HUES48 (cell line): ENCODE data around the gene WFDC1.

ENCODE experiments used
- H3K27ac ChIP-seq: one replicate; pipeline ENCODE4 v1.7.0; 2013; ENCODE audit warnings: low read depth, low read length, inconsistent platforms
- H3K27me3 ChIP-seq: 2 replicates; pipeline ENCODE4 v1.6.1; 2013; ENCODE audit warnings: mild to moderate bottlenecking, low read length; ENCODE audit not compliant: control insufficient read depth, insufficient read depth
- H3K36me3 ChIP-seq: 2 replicates; pipeline ENCODE4 v1.6.1; 2013; ENCODE audit warnings: low read length; ENCODE audit not compliant: control insufficient read depth, insufficient read depth
- H3K4me1 ChIP-seq: 2 replicates; pipeline ENCODE4 v1.6.1; 2013; ENCODE audit warnings: mild to moderate bottlenecking, low read length; ENCODE audit not compliant: control insufficient read depth, insufficient read depth
- H3K4me3 ChIP-seq: 2 replicates; pipeline ENCODE4 v1.5.1; 2013; ENCODE audit warnings: mild to moderate bottlenecking, low read depth, low read length
- H3K9ac ChIP-seq: 2 replicates; pipeline ENCODE4 v1.6.1; 2013; ENCODE audit warnings: mild to moderate bottlenecking, low read depth, low read length, moderate library complexity
- H3K9me3 ChIP-seq: 2 replicates; pipeline ENCODE4 v1.6.1; 2013; ENCODE audit warnings: low read length; ENCODE audit not compliant: control insufficient read depth, insufficient read depth

Gene WFDC1

DNA sequence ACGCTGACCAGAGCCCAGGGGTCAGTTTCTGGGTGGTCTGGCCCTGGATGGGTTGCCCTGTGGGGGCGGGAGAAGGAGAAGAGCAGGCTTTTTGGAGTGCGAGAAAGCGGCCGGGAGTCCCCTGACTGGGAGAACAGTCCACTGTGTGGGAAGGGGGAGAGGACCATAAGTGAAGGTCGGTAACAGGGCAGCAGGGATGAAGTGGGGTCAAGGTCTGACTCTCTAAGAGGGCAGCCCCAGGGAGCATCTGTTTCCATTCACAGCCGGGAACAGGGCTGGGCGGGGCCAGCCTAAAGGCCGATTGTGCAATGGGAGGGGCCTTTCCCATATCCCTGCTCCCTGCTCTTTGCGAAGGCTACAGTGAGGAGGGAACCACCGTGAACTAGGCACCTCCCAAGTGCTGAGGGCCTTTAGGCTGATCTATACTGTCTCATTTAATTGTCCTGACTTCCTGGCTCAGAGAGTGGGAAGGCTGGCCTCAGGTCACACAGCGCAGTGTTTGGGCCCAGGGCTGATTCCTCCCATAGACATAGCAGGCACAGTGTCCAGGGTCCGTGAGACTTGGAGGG is 10.4 kb upstream of the WFDC1 start:
- Histone ChIP-seq H3K27me3 (no peaks in the 10 kb centered on the region), H3K4me1 (peaks cover 13% of the 10 kb centered on the region), H3K27ac (no peak overlapping the region), H3K36me3 (no peaks in the 10 kb centered on the region), H3K9me3 (no peaks in the 10 kb centered on the region), H3K9ac (no peak overlapping the region; the same call in 1 of the 2 replicates), H3K4me3 (no peak overlapping the region)

DNA sequence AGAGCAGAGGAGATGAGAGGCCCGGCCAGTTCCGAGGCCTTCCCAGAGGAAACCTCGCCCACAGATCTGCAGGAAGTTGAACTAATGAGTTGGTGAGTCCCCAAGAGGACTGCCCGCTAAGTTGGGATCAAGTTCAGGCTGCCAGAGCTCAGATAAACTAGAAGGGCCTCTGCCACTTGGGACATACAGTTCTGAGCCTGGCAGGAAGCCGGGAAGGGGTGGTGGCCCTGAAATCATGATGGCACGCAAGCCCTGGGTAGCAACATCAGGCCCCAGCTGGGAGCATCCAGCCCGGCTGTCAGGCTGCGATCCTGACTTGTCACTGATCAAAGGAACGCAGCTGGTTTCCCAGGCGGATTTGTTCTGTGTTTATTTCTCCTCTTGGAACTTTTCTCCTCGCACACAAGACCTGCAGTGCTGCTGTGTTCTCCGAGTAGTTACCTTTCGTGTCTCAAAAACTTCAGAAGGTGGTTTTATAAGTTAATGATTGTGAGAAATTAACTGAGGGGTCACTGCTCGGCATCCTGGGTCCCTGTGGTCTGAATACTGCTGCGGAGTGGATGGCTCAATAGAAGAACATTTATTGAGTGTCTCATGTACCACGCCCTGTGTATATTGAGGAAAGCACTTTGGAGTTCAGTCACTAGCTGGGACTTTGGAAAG is 8.0 kb upstream of the WFDC1 start:
- H3K9me3 ChIP-seq, result no peaks in the 10 kb centered on the region

DNA sequence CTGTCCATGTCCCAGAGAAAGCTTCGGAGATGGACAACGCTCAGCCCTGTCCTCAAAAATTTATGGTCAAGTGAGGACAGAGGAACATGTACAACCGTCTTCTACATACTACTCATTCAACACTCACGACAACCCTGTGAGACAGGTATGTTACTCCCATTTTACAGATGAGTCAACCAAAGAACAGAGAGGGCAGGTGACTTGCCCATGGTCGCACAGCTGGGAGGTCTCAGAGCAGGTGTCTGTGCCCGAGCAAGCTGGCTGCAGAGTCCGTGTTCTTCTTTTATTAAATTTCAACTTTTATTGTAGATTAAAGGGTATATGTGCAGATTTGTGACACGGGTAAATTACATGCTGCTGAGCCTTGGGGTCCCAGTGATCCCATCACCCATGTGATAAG is 5.8 kb upstream of the WFDC1 start:
- no peak overlapping the region for H3K27ac ChIP-seq
- no peak overlapping the region for H3K9ac ChIP-seq
- H3K27me3 ChIP-seq, result no peaks in the 10 kb centered on the region
- H3K4me3 ChIP-seq, result no peak overlapping the region
- H3K36me3 ChIP-seq, result no peaks in the 10 kb centered on the region
- no peaks in the 10 kb centered on the region for H3K9me3 ChIP-seq
- H3K4me1 ChIP-seq, result peaks cover 11% of the 10 kb centered on the region

More for the DNA sequence above, 8.0 kb upstream of the WFDC1 start:
- H3K4me1 ChIP-seq, result peaks cover 16% of the 10 kb centered on the region
- H3K4me3 ChIP-seq, result no peak overlapping the region
- no peaks in the 10 kb centered on the region for H3K36me3 ChIP-seq
- H3K9ac ChIP-seq, result no peak overlapping the region
- no peaks in the 10 kb centered on the region for H3K27me3 ChIP-seq
- H3K27ac ChIP-seq, result no peak overlapping the region

GRCh38 chr16:84291226-84291625 is 3.5 kb upstream of the WFDC1 start:
- Histone ChIP-seq H3K27ac (no peak overlapping the region), H3K27me3 (peaks cover 8% of the 10 kb centered on the region)

GRCh38 chr16:84292011-84292410 is 2.7 kb upstream of the WFDC1 start:
- H3K27me3 ChIP-seq, result peaks cover 8% of the 10 kb centered on the region
- no peak overlapping the region for H3K9ac ChIP-seq
- H3K4me1 ChIP-seq, result peaks cover 26% of the 10 kb centered on the region
- no peak overlapping the region for H3K4me3 ChIP-seq
- H3K36me3 ChIP-seq, result no peaks in the 10 kb centered on the region
- no peaks in the 10 kb centered on the region for H3K9me3 ChIP-seq
- no peak overlapping the region for H3K27ac ChIP-seq

More at GRCh38 chr16:84291226-84291625, 3.5 kb upstream of the WFDC1 start:
- no peaks in the 10 kb centered on the region for H3K9me3 ChIP-seq
- no peak overlapping the region for H3K4me3 ChIP-seq
- H3K9ac ChIP-seq, result no peak overlapping the region
- no peaks in the 10 kb centered on the region for H3K36me3 ChIP-seq
- H3K4me1 ChIP-seq, result peaks cover 26% of the 10 kb centered on the region

DNA sequence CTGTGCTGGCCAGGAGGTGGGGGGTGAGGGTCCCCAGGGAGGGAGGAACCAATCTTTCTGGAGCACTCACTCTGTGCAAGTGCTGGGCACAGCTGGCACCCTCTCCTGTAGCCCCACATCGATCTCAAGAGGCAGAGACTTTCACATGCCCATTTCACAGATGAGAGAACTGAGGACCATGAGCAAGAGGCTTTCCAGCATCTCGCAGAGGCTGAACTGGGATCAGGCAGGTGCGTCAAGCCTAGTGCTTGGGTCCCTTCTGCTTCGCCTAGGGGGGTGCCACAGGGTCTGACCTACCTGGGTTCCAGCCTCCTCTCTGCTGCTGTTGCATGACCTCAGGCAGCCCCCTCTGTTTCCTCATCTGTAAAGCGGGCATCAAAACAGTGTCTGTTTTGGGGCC is 1.3 kb upstream of the WFDC1 start:
- Histone ChIP-seq H3K27ac (no peak overlapping the region), H3K9me3 (no peaks in the 10 kb centered on the region), H3K9ac (no peak overlapping the region), H3K27me3 (peaks cover 8% of the 10 kb centered on the region), H3K36me3 (no peaks in the 10 kb centered on the region), H3K4me1 (peaks cover 26% of the 10 kb centered on the region), H3K4me3 (no peak overlapping the region)

DNA sequence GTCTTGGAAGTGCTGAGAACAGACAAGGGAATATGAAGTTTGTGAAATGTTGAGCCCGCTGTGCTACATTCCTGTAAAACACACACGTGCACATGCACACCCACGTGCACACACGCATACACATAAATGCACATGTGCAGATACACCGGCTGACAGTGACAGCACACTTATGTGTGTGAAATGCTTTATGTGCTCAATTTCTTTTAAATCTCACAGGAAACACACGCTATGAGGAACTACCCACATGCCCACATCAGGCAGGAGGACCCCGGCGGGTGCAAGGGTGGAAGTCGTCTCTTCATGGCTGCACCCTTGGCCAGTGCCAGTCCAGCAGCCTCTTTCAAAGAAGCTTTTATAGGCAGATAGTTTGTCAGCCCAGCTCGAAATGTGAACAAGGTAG is 561 bp upstream of the WFDC1 start:
- H3K27me3 ChIP-seq, result peaks cover 8% of the 10 kb centered on the region
- H3K4me1 ChIP-seq, result peaks cover 26% of the 10 kb centered on the region
- H3K9me3 ChIP-seq, result no peaks in the 10 kb centered on the region
- no peak overlapping the region for H3K27ac ChIP-seq
- H3K36me3 ChIP-seq, result no peaks in the 10 kb centered on the region
- no peak overlapping the region for H3K9ac ChIP-seq
- no peak overlapping the region for H3K4me3 ChIP-seq

DNA sequence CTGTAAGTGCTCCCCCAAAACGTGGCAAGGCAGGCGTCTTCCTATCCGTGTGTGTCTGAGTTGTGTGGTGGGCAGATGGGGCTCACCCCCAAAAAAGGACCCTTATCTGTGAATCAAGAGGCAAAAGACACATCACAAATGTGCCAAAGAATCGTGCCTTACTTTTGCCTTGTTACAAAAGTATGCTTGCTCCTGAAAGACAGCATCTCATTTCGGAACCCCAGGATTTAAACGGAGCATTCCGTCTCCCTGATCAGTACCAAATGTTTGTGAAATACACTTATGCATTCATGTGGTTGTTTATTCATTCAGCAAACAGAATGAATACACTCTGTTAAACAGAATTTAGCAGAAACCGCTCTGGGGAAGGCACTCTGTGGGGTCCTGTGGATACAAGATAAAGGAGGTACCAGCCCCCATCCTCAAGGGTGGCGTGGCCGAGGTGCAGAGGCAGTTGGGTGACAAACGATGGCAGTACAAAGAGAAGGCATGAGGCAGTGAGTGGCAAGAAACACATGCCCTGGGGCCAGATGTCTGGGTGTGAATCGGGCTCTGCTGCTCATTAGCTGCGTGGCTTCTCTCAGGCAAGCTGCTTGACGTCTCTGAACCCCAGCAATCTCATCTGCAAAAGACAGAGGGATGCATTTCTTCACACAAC is 654 bp downstream of the WFDC1 start:
- no peak overlapping the region for H3K4me3 ChIP-seq
- H3K4me1 ChIP-seq, result peaks cover 37% of the 10 kb centered on the region
- no peaks in the 10 kb centered on the region for H3K9me3 ChIP-seq
- no peak overlapping the region for H3K9ac ChIP-seq
- no peak overlapping the region for H3K27ac ChIP-seq
- peaks cover 8% of the 10 kb centered on the region for H3K27me3 ChIP-seq
- H3K36me3 ChIP-seq, result no peaks in the 10 kb centered on the region

DNA sequence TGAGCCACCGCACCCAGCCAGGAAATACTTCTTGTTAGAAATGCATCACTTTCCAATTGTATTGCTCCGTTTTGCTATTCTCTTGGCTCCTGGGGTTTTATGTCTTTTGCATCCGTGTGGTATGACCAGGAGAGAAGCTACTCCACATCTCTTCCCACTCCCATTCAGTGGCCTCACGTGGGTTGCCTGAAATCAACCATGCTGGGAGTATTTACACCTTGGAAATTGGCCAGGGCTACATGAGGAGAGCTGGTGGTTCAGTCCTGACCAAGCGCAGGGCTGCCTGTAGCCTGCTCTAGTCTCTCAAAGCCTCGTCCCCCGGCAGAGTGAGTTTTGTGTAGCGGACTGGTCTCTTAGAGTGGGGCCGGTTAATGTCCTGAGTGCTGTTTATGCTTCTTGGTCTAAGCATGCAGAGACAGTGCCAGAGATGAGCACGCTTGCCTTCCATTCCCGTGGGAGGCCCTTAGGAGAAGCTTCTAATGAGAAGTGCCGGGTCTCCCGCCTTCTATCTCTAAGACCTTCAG is 3.8 kb downstream of the WFDC1 start:
- Histone ChIP-seq H3K9ac (no peak overlapping the region), H3K4me3 (no peak overlapping the region), H3K9me3 (no peaks in the 10 kb centered on the region), H3K27me3 (peaks cover 9% of the 10 kb centered on the region), H3K27ac (no peak overlapping the region), H3K4me1 (peaks cover 32% of the 10 kb centered on the region), H3K36me3 (no peaks in the 10 kb centered on the region)

GRCh38 chr16:84299734-84300440 is 5.2 kb downstream of the WFDC1 start:
- no peak overlapping the region for H3K9ac ChIP-seq
- H3K4me1 ChIP-seq, result peaks cover 24% of the 10 kb centered on the region
- H3K27ac ChIP-seq, result peak overlapping the region; percentile 66
- H3K36me3 ChIP-seq, result no peaks in the 10 kb centered on the region
- peak overlapping the region; percentile 7; the same call in 1 of the 2 replicates for H3K4me3 ChIP-seq
- peaks cover 12% of the 10 kb centered on the region for H3K27me3 ChIP-seq
- H3K9me3 ChIP-seq, result no peaks in the 10 kb centered on the region
